Measurements from ENCODE around the gene PRKAG3.

DNA sequence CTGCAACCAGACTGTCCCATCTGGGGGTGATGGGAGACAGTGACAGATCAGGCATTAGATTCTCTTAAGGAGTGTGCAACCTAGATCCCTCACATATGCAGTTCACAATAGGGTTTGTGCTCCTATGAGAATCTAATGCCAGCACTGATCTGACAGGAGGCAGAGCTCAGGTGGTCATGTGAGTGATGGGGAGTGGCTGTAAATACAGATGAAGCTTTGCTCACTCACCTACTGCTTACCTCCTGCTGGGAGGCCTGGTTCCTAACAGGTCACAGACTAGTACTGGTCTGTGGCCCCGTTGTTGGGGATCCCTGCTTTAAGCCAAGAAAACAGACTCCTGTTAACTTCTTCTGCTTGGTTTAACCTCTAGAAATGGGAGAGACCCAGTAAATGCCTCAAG is 46.5 kb downstream of the PRKAG3 start:
- TF ChIP-seq POLR2A (IDR thresholded peaks at IDR 0.05): no peak
- TF ChIP-seq, protein P1, sequence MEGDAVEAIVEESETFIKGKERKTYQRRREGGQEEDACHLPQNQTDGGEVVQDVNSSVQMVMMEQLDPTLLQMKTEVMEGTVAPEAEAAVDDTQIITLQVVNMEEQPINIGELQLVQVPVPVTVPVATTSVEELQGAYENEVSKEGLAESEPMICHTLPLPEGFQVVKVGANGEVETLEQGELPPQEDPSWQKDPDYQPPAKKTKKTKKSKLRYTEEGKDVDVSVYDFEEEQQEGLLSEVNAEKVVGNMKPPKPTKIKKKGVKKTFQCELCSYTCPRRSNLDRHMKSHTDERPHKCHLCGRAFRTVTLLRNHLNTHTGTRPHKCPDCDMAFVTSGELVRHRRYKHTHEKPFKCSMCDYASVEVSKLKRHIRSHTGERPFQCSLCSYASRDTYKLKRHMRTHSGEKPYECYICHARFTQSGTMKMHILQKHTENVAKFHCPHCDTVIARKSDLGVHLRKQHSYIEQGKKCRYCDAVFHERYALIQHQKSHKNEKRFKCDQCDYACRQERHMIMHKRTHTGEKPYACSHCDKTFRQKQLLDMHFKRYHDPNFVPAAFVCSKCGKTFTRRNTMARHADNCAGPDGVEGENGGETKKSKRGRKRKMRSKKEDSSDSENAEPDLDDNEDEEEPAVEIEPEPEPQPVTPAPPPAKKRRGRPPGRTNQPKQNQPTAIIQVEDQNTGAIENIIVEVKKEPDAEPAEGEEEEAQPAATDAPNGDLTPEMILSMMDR (IDR thresholded peaks at IDR 0.05): no peak
- no peak for TF ChIP-seq POLR2AphosphoS5 (IDR thresholded peaks at IDR 0.05)
